Neural cell (in vitro differentiated cells): ENCODE data around the gene RORC. TPM values are rescaled to one million over a fixed set of nuclear protein-coding genes. Genes with fewer than 3 reads are reported as not detected.

Experiments used
- H2AFZ ChIP-seq: fragments of 200-600, 300-800 bp; sonication (generic), shearing (Covaris generic); 2 replicates; pipeline ENCODE4 v1.6.0; 2014; ENCODE audit warnings: low read depth, mild to moderate bottlenecking, antibody characterized with exemption, low read length, moderate library complexity
- H3F3A ChIP-seq: fragments of 200-600 bp; shearing (Covaris generic); 2 replicates; pipeline ENCODE4 v1.6.1; 2016; ENCODE audit warnings: mild to moderate bottlenecking, moderate library complexity, mixed read lengths, antibody characterized with exemption, low read length; ENCODE audit not compliant: insufficient read depth, poor library complexity, severe bottlenecking
- H3K27ac ChIP-seq: fragments of 200-600, 300-800 bp; sonication (generic), shearing (Covaris generic); 2 replicates; pipeline ENCODE4 v1.5.1; 2014; ENCODE audit warnings: mild to moderate bottlenecking, low read length, moderate library complexity
- H3K27me3 ChIP-seq: fragments of 300-800, 200-600 bp; sonication (generic), shearing (Covaris generic); 2 replicates; pipeline ENCODE4 v1.6.0; 2014; ENCODE audit warnings: mild to moderate bottlenecking, low read depth, low read length, moderate library complexity; ENCODE audit not compliant: insufficient read depth
- H3K36me3 ChIP-seq: fragments of 300-800, 200-600 bp; sonication (generic), shearing (Covaris generic); 2 replicates; pipeline ENCODE4 v1.5.1; 2014; ENCODE audit warnings: mild to moderate bottlenecking, antibody characterized with exemption, low read length, moderate library complexity; ENCODE audit not compliant: insufficient read depth
- H3K4me2 ChIP-seq: fragments of 300-800, 200-600 bp; sonication (generic), shearing (Covaris generic); 2 replicates; pipeline ENCODE4 v1.6.0; 2014; ENCODE audit warnings: mild to moderate bottlenecking, low read length
- H3K4me3 ChIP-seq: fragments of 300-800, 200-600 bp; sonication (generic), shearing (Covaris generic); 2 replicates; pipeline ENCODE4 v1.5.1; 2014; ENCODE audit warnings: mild to moderate bottlenecking, low read length, moderate library complexity
- H3K79me2 ChIP-seq: fragments of 200-600 bp; shearing (Covaris generic); replicated peaks from 2 replicates; pipeline ENCODE4 v1.6.0; 2014; ENCODE audit warnings: mild to moderate bottlenecking, low read length, moderate library complexity; ENCODE audit not compliant: insufficient read depth
- H3K9ac ChIP-seq: fragments of 300-800, 200-600 bp; sonication (generic), shearing (Covaris generic); 2 replicates; pipeline ENCODE4 v1.6.1; 2016; ENCODE audit warnings: mild to moderate bottlenecking, low read length, mixed read lengths
- H3K9me2 ChIP-seq: fragments of 200-600 bp; shearing (Covaris generic); 2 replicates; pipeline ENCODE4 v1.6.1; 2016; ENCODE audit warnings: mild to moderate bottlenecking, low read length, mixed read lengths; ENCODE audit not compliant: insufficient read depth
- H3K9me3 ChIP-seq: fragments of 200-600, 300-800 bp; sonication (generic), shearing (Covaris generic); 2 replicates; pipeline ENCODE4 v1.6.1; 2016; ENCODE audit warnings: mild to moderate bottlenecking, mixed run types, low read length, moderate library complexity, mixed read lengths
- H4K20me1 ChIP-seq: fragments of 200-600 bp; shearing (Covaris generic); 2 replicates; pipeline ENCODE4 v1.6.1; 2016; ENCODE audit warnings: mild to moderate bottlenecking, mixed run types; ENCODE audit not compliant: insufficient read depth
- EP300 ChIP-seq: fragments of 450-650 bp; conservative IDR thresholded peaks from 2 replicates; pipeline ENCODE4 v1.6.1; 2014; ENCODE audit warnings: antibody characterized with exemption, mild to moderate bottlenecking, moderate library complexity; ENCODE audit not compliant: poor library complexity, severe bottlenecking
- EZH2 ChIP-seq: fragments of 200-600, 300-800 bp; shearing (Covaris generic), sonication (generic); IDR thresholded peaks from 2 replicates; pipeline ENCODE4 v1.6.1; 2014; ENCODE audit warnings: antibody characterized with exemption, low read length, borderline replicate concordance, mild to moderate bottlenecking; ENCODE audit not compliant: insufficient read depth, poor library complexity, severe bottlenecking
- MXI1 ChIP-seq: fragments of 450-650 bp; conservative IDR thresholded peaks from 2 replicates; pipeline ENCODE4 v1.6.1; 2014; ENCODE audit warnings: antibody characterized with exemption, mild to moderate bottlenecking; ENCODE audit not compliant: poor library complexity, severe bottlenecking
- POLR2AphosphoS5 ChIP-seq: IDR thresholded peaks from 2 replicates; pipeline ENCODE4 v1.6.1; 2012
- RAD21 ChIP-seq: fragments of 450-650 bp; conservative IDR thresholded peaks from 2 replicates; pipeline ENCODE4 v1.6.1; 2014; ENCODE audit warnings: antibody characterized with exemption, mild to moderate bottlenecking, moderate library complexity
- SMC3 ChIP-seq: fragments of 450-650 bp; conservative IDR thresholded peaks from 2 replicates; pipeline ENCODE4 v1.6.1; 2014; ENCODE audit warnings: antibody characterized with exemption, mild to moderate bottlenecking, moderate library complexity; ENCODE audit not compliant: poor library complexity
- TAF1 ChIP-seq: IDR thresholded peaks from 2 replicates; pipeline ENCODE4 v1.6.1; 2012; ENCODE audit warnings: low read depth
- polyA plus RNA-seq: library from polyadenylated mRNA; depleted of rRNA; stranded (reverse); fragments of >200 nt; gene quantifications from 2 replicates; pipeline ENCODE4 v1.2.3, GENCODE V29; 2014
- TF ChIP-seq, protein P1 (sequence below): fragments of 450-650 bp; IDR thresholded peaks from 2 replicates; pipeline ENCODE4 v1.5.1; 2014; ENCODE audit warnings: antibody characterized with exemption, mild to moderate bottlenecking, moderate library complexity; ENCODE audit not compliant: poor library complexity, severe bottlenecking
- TF ChIP-seq, protein P2 (sequence below): IDR thresholded peaks from 2 replicates; pipeline ENCODE4 v1.6.1; 2012; ENCODE audit warnings: borderline replicate concordance

RORC gene
- polyA plus RNA-seq, 1 donor from 2014 or later, result 0.45 TPM

- TF ChIP-seq EP300 (no peak), MXI1 (no peak), TAF1 (no peak), RAD21 (no peak)
These were observed 16.5 kb downstream of the RORC start (continued) for GRCh38 chr1:151814971-151815545.

DNA sequence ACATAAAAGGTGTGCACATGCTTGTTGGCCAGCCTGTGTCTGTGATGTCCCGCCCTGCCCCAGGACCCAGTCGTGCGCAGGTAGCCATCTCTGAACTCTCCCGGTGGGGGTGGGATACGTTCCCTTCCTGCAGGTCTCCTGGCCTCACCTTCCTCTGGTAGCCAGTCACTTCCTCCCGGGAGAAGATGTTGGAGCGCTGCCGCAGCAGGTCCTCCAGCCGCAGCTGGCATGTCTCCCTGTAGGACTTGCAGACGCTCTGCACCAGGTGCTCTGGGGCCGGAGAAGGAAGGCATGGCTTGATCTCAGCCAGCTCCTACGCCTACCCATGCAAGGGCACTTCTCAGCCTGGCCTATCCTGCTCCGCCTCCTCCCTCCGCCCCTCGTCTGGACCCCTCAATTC is 17.2 kb downstream of the RORC start:
- Histone ChIP-seq H3F3A (no peaks in the 10 kb centered on the region), H3K9ac (no peak overlapping the region), H3K4me2 (no peak overlapping the region), H3K27me3 (no peaks in the 10 kb centered on the region), H3K36me3 (no peaks in the 10 kb centered on the region), H2AFZ (no peak overlapping the region), H3K9me3 (no peaks in the 10 kb centered on the region), H3K79me2 (no peaks in the 10 kb centered on the region), H3K27ac (no peak overlapping the region), H3K9me2 (no peaks in the 10 kb centered on the region), H3K4me3 (no peak overlapping the region), H4K20me1 (no peaks in the 10 kb centered on the region)
- TF ChIP-seq EP300 (no peak), EZH2 (no peak)

DNA sequence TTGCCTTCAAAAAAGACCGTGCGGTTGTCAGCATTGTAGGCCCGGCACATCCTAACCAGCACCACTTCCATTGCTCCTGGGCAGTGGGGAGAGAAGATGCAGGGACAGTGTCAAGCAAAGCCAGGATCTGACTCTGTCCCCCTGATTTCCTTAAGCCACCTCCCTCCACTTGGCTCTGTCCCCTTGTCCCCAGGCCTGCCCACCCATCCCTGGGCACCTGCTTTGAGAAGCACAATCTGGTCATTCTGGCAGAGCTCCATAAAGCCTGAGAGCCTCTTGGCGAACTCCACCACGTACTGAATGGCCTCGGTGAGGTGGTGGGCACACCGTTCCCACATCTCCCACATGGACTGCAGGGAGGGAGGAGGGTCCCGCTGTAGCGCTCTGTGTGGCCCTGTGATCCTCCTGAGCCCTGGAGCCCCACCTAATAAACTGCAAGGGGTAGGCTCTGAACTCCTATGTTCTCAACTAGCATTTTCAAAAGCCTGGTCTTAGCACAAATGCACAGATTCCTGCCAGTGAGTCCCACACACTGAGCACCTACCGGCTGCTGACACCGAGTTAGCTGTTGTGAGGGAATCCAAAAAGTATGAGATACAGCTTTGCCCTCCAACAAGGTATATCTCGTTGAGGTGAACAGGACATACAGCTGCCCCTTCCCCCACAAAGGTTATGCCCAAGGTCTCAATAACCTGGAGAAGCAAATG is 18.2 kb downstream of the RORC start:
- Histone ChIP-seq H3K27me3 (no peaks in the 10 kb centered on the region), H3K9ac (no peak overlapping the region), H4K20me1 (no peaks in the 10 kb centered on the region), H3K36me3 (no peaks in the 10 kb centered on the region), H3K79me2 (no peaks in the 10 kb centered on the region), H3K27ac (no peak overlapping the region), H3F3A (no peaks in the 10 kb centered on the region), H3K9me2 (no peaks in the 10 kb centered on the region), H2AFZ (no peak overlapping the region), H3K4me3 (no peak overlapping the region), H3K4me2 (no peak overlapping the region), H3K9me3 (no peaks in the 10 kb centered on the region)
- TF ChIP-seq TAF1 (no peak), EP300 (no peak), MXI1 (no peak), RAD21 (no peak), POLR2AphosphoS5 (no peak), EZH2 (no peak), SMC3 (no peak)
- TF ChIP-seq, protein P1, sequence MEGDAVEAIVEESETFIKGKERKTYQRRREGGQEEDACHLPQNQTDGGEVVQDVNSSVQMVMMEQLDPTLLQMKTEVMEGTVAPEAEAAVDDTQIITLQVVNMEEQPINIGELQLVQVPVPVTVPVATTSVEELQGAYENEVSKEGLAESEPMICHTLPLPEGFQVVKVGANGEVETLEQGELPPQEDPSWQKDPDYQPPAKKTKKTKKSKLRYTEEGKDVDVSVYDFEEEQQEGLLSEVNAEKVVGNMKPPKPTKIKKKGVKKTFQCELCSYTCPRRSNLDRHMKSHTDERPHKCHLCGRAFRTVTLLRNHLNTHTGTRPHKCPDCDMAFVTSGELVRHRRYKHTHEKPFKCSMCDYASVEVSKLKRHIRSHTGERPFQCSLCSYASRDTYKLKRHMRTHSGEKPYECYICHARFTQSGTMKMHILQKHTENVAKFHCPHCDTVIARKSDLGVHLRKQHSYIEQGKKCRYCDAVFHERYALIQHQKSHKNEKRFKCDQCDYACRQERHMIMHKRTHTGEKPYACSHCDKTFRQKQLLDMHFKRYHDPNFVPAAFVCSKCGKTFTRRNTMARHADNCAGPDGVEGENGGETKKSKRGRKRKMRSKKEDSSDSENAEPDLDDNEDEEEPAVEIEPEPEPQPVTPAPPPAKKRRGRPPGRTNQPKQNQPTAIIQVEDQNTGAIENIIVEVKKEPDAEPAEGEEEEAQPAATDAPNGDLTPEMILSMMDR, result no peak
- TF ChIP-seq, protein P2, sequence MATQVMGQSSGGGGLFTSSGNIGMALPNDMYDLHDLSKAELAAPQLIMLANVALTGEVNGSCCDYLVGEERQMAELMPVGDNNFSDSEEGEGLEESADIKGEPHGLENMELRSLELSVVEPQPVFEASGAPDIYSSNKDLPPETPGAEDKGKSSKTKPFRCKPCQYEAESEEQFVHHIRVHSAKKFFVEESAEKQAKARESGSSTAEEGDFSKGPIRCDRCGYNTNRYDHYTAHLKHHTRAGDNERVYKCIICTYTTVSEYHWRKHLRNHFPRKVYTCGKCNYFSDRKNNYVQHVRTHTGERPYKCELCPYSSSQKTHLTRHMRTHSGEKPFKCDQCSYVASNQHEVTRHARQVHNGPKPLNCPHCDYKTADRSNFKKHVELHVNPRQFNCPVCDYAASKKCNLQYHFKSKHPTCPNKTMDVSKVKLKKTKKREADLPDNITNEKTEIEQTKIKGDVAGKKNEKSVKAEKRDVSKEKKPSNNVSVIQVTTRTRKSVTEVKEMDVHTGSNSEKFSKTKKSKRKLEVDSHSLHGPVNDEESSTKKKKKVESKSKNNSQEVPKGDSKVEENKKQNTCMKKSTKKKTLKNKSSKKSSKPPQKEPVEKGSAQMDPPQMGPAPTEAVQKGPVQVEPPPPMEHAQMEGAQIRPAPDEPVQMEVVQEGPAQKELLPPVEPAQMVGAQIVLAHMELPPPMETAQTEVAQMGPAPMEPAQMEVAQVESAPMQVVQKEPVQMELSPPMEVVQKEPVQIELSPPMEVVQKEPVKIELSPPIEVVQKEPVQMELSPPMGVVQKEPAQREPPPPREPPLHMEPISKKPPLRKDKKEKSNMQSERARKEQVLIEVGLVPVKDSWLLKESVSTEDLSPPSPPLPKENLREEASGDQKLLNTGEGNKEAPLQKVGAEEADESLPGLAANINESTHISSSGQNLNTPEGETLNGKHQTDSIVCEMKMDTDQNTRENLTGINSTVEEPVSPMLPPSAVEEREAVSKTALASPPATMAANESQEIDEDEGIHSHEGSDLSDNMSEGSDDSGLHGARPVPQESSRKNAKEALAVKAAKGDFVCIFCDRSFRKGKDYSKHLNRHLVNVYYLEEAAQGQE, result no peak
